GM21360 (cell line): Measurements from ENCODE around the gene CENATAC.
"Not testable (repeated sequence)": the region's sequence is repeated elsewhere in the genome, so short reads cannot be mapped to it uniquely, and the experiment has no call there.

Source experiments
- ATAC-seq: cut with Tn5 transposase; IDR thresholded peaks from one replicate; pipeline ENCODE4 v1.9.1; 2021; ENCODE audit warnings: mild to moderate bottlenecking, moderate library complexity; ENCODE audit not compliant: unreplicated experiment

CENATAC gene

GRCh38 chr11:118991486-118992038, 6.4 kb upstream of the CENATAC start:
- ATAC-seq, result not testable (repeated sequence)

GRCh38 chr11:118996926-118997626, 862 bp upstream of the CENATAC start:
- ATAC-seq, result peak; percentile 4

DNA sequence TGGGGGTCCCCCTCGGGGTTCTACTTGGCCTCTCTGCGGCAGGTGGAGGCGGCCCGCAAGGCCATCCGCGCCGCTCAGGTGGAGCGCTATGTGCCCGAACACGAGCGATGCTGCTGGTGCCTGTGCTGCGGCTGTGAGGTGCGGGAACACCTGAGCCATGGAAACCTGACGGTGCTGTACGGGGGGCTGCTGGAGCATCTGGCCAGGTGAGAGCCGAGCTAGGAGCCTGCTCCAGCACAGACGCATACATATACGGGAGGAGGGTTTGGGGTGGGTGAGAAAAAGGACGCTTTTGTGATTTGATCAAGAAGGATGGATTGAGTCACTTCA, 415 bp downstream of the CENATAC start:
- ATAC-seq, result peak; percentile 25

DNA sequence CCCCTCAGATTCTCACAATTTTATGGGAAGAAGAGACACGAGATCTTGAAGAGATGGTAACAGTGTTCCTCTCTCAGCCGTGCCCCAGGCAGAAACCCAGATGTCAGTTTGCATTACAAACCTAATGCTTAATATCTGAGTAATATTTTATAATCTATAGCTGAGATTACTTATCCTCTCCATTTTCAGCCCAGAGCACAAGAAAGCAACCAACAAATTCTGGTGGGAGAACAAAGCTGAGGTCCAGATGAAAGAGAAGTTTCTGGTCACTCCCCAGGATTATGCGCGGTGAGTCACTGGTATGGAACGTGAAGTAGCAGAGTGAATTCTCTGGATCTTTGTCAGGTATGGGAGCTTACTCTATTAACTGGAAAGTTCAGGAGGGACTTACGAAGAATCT, 884 bp downstream of the CENATAC start:
- no peak for ATAC-seq

GRCh38 chr11:119000906-119001305, 3.0 kb downstream of the CENATAC start:
- no peak for ATAC-seq

DNA sequence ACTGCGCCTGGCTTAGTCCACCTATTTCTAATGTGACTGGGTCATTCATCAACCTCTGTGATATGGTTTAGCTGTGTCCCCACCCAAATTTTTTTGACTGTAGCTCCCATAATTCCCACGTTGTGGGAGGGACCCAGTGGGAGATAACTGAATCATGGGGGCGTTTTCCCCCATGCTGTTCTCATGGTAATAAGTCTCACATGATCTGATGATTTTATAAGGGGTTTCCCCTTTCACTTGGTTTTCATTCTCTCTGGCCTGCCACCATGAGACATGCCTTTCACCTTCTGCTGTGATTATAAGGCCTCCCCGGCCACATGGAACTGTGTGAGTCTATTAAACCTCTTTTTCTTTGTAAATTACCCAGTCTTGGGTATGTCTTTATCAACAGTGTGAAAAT, 8.7 kb downstream of the CENATAC start:
- no peak for ATAC-seq

GRCh38 chr11:119011476-119012053, 13.6 kb downstream of the CENATAC start:
- ATAC-seq, result no peak

DNA sequence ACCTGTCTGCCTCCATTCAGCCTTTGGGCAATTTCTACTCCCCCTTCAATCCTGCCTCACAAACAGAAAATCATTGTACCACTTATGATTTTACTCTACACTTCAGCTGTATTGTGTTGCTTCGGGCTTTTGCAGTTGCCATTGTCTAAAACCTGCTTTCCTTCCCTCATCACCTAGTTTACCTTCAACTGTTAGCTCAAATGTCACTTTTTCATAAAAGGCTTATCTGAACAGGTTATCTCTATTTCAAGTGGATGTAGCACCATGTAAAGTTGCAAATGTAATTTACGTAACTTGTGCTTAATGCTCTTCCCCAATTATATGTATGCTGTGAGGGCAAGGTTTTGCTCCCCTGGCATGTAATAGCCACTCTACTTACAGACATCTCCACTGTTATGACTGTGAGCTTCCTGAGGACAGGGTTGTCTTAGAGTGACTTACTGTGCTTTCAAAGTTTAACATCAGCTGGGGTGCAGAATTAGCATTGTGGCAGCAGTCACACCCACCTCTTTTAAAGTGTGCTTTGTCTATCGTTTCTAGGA, 14.8 kb downstream of the CENATAC start:
- ATAC-seq, result no peak

DNA sequence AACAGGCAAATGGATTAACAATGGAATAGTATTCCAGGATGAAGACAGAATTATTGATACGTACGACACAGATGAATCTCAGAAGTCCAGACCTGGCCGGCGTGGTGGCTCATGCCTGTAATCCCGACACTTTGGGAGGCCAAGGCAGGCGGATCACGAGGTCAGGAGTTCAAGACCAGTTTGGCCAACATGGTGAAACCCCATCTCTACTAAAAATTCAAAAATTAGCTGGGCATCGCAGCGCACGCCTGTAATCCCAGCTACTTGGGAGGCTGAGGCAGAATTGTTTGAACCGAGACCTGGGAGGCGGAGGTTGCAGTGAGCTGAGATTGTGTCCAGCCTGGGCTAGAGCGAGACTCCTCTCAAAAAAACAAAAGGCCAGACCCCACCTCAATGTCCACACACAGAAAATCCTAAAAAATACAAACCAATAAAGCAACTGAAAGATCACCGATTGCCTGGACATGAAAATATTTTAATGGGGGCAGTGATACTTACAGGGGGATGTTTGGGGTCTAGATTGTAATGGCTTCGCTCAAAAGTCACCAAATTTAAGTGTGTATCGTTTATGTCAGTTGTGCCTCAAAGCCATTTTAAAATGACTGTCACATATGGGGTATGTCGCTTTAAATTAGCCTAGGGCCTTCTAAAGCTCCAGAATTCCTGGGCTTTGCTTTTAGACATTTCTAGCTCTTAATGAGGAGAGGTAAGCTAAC, 16.4 kb downstream of the CENATAC start:
- no peak for ATAC-seq

- no peak for ATAC-seq
Measured at GRCh38 chr11:119015054-119015611, 17.2 kb downstream of the CENATAC start.

- ATAC-seq, result no peak
Measured at GRCh38 chr11:119016216-119017009, 18.5 kb downstream of the CENATAC start.

GRCh38 chr11:119017377-119017776, 19.4 kb downstream of the CENATAC start:
- not testable (repeated sequence) for ATAC-seq

- ATAC-seq, result peak; percentile 80
Measured at GRCh38 chr11:119018074-119018938, 20.4 kb downstream of the CENATAC start, which contains the start of the genes RPS25 and TRAPPC4. TSS of gene RPS25 (minus strand) at chr11:119018343. CDS start at chr11:119018284, 59 bp downstream. TSS of gene TRAPPC4 (plus strand) at chr11:119018766. CDS start at chr11:119018796, 30 bp downstream.

GRCh38 chr11:119019996-119020395, 22.1 kb downstream of the CENATAC start:
- ATAC-seq, result no peak

DNA sequence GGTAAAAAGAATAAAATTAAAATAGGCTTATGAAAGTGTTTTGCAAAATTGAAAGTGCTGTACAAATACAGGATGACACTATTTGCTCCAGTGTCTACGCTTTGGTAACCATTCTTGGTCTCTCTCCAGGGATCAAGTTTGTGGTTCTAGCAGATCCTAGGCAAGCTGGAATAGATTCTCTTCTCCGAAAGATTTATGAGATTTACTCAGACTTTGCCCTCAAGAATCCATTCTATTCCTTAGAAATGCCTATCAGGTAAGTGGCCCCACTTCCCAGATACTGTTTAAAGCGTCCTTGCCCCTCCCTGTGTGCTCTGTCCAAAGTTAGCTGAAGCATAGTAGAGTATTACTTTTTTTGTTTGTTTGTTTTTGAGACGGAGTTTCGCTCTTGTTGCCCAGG, 23.7 kb downstream of the CENATAC start:
- ATAC-seq, result no peak

GRCh38 chr11:119023741-119024140, 25.8 kb downstream of the CENATAC start:
- no peak for ATAC-seq

DNA sequence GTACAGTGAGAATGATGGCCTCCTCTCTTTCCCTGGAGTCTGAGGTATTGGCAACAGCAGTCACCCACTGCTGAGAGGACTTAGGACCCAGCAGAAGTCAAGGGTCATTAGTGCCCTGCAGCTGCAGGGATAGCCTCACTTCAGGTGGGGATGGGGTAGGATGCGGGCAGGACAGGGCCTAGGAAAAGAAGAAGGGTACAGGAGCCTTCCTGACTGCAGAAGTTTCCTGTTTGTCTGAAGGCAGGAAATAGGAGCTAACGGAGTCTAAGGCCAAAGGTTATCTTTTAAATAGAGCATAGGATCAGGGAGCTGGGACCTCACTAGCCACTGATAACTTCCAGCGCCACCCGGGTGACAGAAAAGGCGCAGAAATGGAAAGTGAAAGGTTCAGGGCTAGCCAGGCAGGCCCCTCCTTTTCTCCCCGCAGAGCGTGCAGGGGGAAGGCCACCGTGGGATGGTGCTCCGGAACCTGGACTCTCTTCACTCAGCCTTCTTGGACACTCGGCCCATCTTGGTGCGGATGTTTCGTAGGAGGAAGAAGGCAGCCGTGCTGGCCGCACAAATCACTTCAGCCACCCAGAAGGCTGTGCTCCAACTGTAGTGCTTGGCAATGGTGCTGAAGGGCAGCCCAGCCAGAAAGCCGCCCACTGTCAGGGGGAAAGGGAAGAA, 26.6 kb downstream of the CENATAC start:
- no peak for ATAC-seq

DNA sequence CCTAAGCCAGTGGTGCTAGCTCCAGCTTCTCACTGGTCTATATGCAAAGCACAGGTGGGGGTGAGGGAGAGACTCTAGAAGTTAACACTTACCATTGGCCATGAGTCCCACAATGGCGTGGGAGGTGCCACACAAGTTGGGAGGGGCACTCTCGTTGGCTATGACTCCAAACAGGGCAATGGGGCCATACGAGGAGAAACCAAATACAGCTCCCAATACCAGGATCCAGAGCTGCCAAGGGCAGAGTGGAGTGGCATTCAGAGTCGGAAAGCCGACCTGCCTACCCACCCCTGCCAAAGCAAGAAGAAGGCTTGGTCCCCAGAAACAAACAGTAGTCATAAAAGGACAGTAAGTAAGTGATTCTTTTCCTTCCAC, 27.1 kb downstream of the CENATAC start:
- no peak for ATAC-seq

DNA sequence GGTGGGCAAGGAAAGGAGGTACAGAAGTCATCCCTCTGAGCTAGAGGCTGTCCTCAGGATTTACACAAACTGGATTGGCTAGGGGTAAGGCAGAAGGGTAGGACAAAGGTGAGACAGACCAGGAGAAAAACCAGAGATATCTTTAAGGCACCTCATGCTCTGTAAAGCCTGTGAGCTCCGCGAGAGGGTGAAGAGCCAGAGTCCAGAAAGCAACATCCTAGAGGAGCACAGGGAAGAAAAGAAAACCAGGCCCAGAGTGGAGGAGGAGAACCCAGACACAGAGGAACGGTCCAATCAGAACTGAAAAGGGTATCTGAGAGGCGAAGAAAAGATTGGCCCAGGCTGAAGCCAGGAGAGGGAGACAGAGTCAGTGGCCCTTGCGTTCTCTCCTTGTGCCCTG, 27.6 kb downstream of the CENATAC start:
- ATAC-seq, result no peak
